ENCODE data around the gene KSR2. TPM values are rescaled to one million over a fixed set of nuclear protein-coding genes. Genes with fewer than 3 reads are reported as not detected.
"Not testable (repeated sequence)": the region's sequence is repeated elsewhere in the genome, so short reads cannot be mapped to it uniquely, and the experiment has no call there.

KSR2 gene
- total and polyA plus RNA-seq, 3 donors from 2014 or later, result 2.4 to 3.8 (median 2.4) TPM

- TF ChIP-seq CTCF (IDR thresholded peaks at IDR 0.05) (no peak), POLR2A (IDR thresholded peaks at IDR 0.05) (no peak)
- WGBS, 2 donors, result 87 to 89% methylated on average over 10 of the region's 10 CpGs
- no peaks in the 10 kb centered on the region for H3K27me3 ChIP-seq
Measured at GRCh38 chr12:117863002-117863709, 105.6 kb downstream of the KSR2 start.

GRCh38 chr12:117861691-117862090, 107.1 kb downstream of the KSR2 start:
- intact Hi-C loops (cut with DNase I; ENCODE audit: low total_unique reads), result no loop called here
- Histone ChIP-seq H3K4me1 (no peaks in the 10 kb centered on the region), H3K27me3 (no peaks in the 10 kb centered on the region), H3K36me3 (ENCODE audit: low read depth, missing control alignments) (no peaks in the 10 kb centered on the region), H3K27ac (no peak overlapping the region), H3K9me3 (no peaks in the 10 kb centered on the region), H3K4me3 (no peak overlapping the region)
- DNase-seq, result no peak
- no peak for TF ChIP-seq POLR2A (IDR thresholded peaks at IDR 0.05)
- TF ChIP-seq CTCF (IDR thresholded peaks at IDR 0.05), result no peak

More at GRCh38 chr12:117863002-117863709, 105.6 kb downstream of the KSR2 start:
- DNase-seq, result no peak
- Histone ChIP-seq H3K4me3 (no peak overlapping the region), H3K9me3 (no peaks in the 10 kb centered on the region), H3K36me3 (ENCODE audit: low read depth, missing control alignments) (no peaks in the 10 kb centered on the region), H3K4me1 (no peaks in the 10 kb centered on the region), H3K27ac (no peak overlapping the region)
- intact Hi-C loops (cut with DNase I; ENCODE audit: low total_unique reads), result no loop called here

GRCh38 chr12:117860787-117861290, 108.0 kb downstream of the KSR2 start:
- intact Hi-C loops (cut with DNase I; ENCODE audit: low total_unique reads); H3K4me3 ChIP-seq; DNase-seq; H3K27me3 ChIP-seq; H3K27ac ChIP-seq; H3K36me3 ChIP-seq (ENCODE audit: low read depth, missing control alignments); H3K9me3 ChIP-seq; H3K4me1 ChIP-seq: not testable (repeated sequence)
- 86 to 88% methylated on average over 13 of the region's 13 CpGs for WGBS, 2 donors

- no peak for DNase-seq
- no peak overlapping the region for H3K4me3 ChIP-seq
- WGBS, 2 donors, result 82 to 89% methylated on average over 15 of the region's 15 CpGs
- H3K36me3 ChIP-seq (ENCODE audit: low read depth, missing control alignments), result no peaks in the 10 kb centered on the region
- no peaks in the 10 kb centered on the region for H3K4me1 ChIP-seq
- H3K9me3 ChIP-seq, result no peaks in the 10 kb centered on the region
- no peaks in the 10 kb centered on the region for H3K27me3 ChIP-seq
- intact Hi-C loops (cut with DNase I; ENCODE audit: low total_unique reads), result no loop called here
- H3K27ac ChIP-seq, result no peak overlapping the region
- TF ChIP-seq CTCF (IDR thresholded peaks at IDR 0.05), result no peak
- no peak for TF ChIP-seq POLR2A (IDR thresholded peaks at IDR 0.05)
Measured at GRCh38 chr12:117860111-117860510, 108.7 kb downstream of the KSR2 start.

- Histone ChIP-seq H3K27me3 (no peaks in the 10 kb centered on the region), H3K4me3 (no peak overlapping the region), H3K36me3 (ENCODE audit: low read depth, missing control alignments) (no peaks in the 10 kb centered on the region), H3K27ac (no peak overlapping the region), H3K9me3 (no peaks in the 10 kb centered on the region), H3K4me1 (no peaks in the 10 kb centered on the region)
- 67 to 77% methylated on average over 13 of the region's 13 CpGs for WGBS, 2 donors
- DNase-seq, result peak; percentile 69
- TF ChIP-seq CTCF (IDR thresholded peaks at IDR 0.05) (peak in 2 of 3 experiments; percentile 53 to 62), POLR2A (IDR thresholded peaks at IDR 0.05) (no peak)
- intact Hi-C loops (cut with DNase I; ENCODE audit: low total_unique reads), result no loop called here
Measured at GRCh38 chr12:117857632-117858612, 110.9 kb downstream of the KSR2 start.

- H3K9me3 ChIP-seq; DNase-seq; H3K4me3 ChIP-seq; H3K27ac ChIP-seq; intact Hi-C loops (cut with DNase I; ENCODE audit: low total_unique reads); H3K4me1 ChIP-seq; H3K27me3 ChIP-seq; H3K36me3 ChIP-seq (ENCODE audit: low read depth, missing control alignments): not testable (repeated sequence)
- WGBS, 2 donors, result 72 to 86% methylated on average over 4 of the region's 4 CpGs
Measured at GRCh38 chr12:117857139-117857538, 111.7 kb downstream of the KSR2 start.

Data from testis (tissue), 3 donors.